ENCODE data around the gene SMURF1.

SMURF1 gene

DNA sequence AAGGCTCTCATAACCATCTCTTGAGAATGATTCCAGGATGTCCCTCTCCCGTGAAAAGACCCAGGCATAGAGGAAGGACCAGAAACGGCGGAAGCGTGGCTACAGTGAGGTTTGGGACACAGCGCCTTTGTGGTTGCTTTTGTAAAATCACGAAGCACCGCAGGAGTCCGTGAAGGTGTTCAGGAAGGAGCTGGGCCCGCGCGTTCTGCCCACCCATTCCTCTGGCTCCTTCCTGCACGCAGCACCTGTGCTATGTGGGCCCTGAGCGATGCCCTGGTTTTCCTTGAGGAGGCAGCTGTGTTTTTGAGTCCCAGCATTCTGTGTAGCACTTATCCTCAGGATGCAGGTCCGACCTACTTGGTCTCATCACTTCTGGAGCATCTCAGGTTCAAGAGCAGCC, 152.8 kb downstream of the SMURF1 start:
- Mint-ChIP-seq H3K36me3 (ENCODE audit: low read depth) (peaks cover 59% of the 10 kb centered on the region), H3K27ac (no peak overlapping the region), H3K9me3 (peaks cover 6% of the 10 kb centered on the region), H3K27me3 (ENCODE audit: low read depth) (no peaks in the 10 kb centered on the region), H3K4me3 (no peak overlapping the region), H3K4me1 (ENCODE audit: low read depth) (peaks cover 6% of the 10 kb centered on the region)

DNA sequence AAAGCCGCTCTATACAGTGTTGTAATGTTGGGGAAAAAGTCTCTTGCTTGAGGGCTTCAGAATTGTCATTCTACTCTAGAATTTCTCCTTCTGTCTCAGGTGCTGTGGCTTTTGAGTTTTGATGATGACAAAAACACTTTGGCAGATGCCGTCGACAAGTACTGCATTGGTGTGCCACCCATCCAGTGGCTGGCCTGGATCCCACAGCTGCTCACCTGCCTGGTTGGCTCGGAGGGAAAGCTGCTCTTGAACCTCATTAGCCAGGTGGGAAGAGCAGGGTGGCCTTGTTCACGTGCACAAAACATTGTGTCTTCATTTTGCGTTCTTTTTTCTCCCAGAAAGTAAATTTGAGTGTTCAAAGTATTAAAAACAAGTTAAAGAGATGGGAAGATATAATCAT, 153.6 kb downstream of the SMURF1 start:
- peaks cover 59% of the 10 kb centered on the region for H3K36me3 Mint-ChIP-seq (ENCODE audit: low read depth)
- H3K27ac Mint-ChIP-seq, result no peak overlapping the region
- H3K4me1 Mint-ChIP-seq (ENCODE audit: low read depth), result no peaks in the 10 kb centered on the region
- peaks cover 12% of the 10 kb centered on the region for H3K9me3 Mint-ChIP-seq
- no peak overlapping the region for H3K4me3 Mint-ChIP-seq
- no peaks in the 10 kb centered on the region for H3K27me3 Mint-ChIP-seq (ENCODE audit: low read depth)

DNA sequence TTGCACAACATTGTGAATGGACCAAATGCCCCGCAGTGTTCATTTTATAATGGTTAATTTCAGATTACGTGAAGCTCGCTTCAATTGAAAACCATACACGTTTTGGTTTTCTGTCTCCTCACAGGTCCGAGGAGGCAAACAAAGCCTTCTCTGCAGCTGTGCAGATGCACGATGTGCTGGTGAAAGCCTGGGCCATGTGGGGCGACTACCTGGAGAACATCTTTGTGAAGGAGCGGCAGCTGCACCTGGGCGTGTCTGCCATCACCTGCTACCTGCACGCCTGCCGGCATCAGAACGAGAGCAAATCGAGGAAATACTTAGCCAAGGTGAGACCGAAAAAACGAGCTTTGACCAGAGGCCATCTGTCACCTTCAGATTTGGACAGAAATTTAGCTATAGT, 155.3 kb downstream of the SMURF1 start:
- Mint-ChIP-seq H3K9me3 (peaks cover 12% of the 10 kb centered on the region), H3K4me3 (no peak overlapping the region), H3K27me3 (ENCODE audit: low read depth) (no peaks in the 10 kb centered on the region), H3K4me1 (ENCODE audit: low read depth) (no peaks in the 10 kb centered on the region), H3K27ac (no peak overlapping the region), H3K36me3 (ENCODE audit: low read depth) (peaks cover 66% of the 10 kb centered on the region)

DNA sequence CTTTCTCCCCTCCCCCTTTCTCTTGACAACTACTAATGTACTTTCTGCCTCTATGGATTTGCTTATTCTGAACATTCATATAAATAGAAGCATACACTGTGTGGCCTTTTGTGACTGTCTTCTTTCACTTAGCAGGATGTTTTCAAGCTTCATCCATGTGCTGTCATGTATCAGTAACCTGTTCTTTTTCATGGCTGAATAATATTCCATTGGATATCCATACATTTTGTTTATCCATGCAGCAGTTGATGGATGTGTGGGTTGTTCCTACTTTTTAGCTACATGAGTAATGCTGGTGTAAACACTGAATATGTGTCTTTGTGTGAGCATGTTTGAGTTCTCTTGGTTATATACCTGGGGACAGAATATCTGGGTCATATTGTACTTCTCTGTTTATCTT, 158.0 kb downstream of the SMURF1 start:
- no peaks in the 10 kb centered on the region for H3K4me1 Mint-ChIP-seq (ENCODE audit: low read depth)
- no peaks in the 10 kb centered on the region for H3K27me3 Mint-ChIP-seq (ENCODE audit: low read depth)
- no peak overlapping the region for H3K4me3 Mint-ChIP-seq
- no peak overlapping the region for H3K27ac Mint-ChIP-seq
- H3K36me3 Mint-ChIP-seq (ENCODE audit: low read depth), result peaks cover 74% of the 10 kb centered on the region
- peaks cover 12% of the 10 kb centered on the region for H3K9me3 Mint-ChIP-seq

DNA sequence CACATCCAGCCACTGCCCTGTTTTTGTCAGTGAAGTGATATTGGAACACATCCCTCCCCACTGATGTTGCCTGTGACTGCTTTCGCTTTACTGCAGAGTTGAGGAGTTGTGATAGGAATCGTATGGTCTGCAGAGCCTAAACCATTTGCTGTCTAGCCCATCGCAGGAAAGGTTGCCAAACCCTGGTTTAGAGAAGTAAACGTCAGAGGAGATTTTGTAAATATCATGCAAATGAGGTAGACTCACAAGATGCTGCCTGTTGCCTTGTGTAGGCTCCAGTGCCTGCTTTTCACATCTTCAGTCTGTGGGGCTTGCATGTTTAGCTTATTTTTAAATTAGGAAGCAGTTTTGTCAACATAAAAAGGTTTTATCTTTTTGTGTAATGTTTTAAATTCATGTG, 158.5 kb downstream of the SMURF1 start:
- peaks cover 12% of the 10 kb centered on the region for H3K9me3 Mint-ChIP-seq
- H3K27me3 Mint-ChIP-seq (ENCODE audit: low read depth), result no peaks in the 10 kb centered on the region
- H3K4me3 Mint-ChIP-seq, result no peak overlapping the region
- H3K27ac Mint-ChIP-seq, result no peak overlapping the region
- peaks cover 75% of the 10 kb centered on the region for H3K36me3 Mint-ChIP-seq (ENCODE audit: low read depth)
- no peaks in the 10 kb centered on the region for H3K4me1 Mint-ChIP-seq (ENCODE audit: low read depth)

DNA sequence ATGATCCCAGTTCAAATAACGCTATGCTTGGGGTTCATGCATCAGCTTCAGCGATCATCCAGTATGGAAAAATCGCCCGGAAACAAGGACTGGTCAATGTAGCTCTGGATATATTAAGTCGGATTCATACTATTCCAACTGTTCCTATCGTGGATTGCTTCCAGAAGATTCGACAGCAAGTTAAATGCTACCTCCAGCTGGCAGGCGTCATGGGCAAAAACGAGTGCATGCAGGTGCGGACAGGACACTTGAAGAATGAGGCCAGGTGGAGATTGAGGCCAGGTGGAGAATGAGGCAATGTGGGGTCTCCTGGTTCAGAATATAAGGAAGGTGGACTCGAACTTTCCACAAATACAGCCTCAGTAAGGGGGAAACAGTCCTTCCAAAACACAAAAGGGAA, 159.8 kb downstream of the SMURF1 start:
- Mint-ChIP-seq H3K36me3 (ENCODE audit: low read depth) (peaks cover 71% of the 10 kb centered on the region), H3K27ac (no peak overlapping the region), H3K4me3 (no peak overlapping the region), H3K4me1 (ENCODE audit: low read depth) (no peaks in the 10 kb centered on the region), H3K27me3 (ENCODE audit: low read depth) (no peaks in the 10 kb centered on the region), H3K9me3 (peaks cover 12% of the 10 kb centered on the region)

DNA sequence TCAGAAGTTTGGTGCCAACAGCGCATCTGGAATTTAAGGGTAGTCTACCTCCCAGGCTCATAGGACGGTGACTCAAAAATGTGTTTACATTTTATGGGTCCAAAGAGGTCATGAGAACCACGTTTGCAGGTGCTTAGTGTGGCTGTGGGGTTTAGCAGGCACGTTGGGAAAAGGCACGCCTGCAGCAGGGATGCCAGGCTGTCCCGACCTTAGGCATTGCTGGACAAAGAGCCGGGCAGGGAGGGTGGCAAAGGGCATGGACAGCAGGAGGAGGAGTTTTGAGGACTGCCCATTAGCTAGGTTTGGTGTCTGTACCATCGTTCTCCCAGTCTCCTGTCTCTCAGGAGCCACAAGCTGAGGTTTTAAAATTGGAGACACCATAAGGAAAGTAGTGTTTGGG, 161.2 kb downstream of the SMURF1 start:
- Mint-ChIP-seq H3K4me1 (ENCODE audit: low read depth) (no peaks in the 10 kb centered on the region), H3K36me3 (ENCODE audit: low read depth) (peaks cover 64% of the 10 kb centered on the region), H3K9me3 (peaks cover 12% of the 10 kb centered on the region), H3K4me3 (no peak overlapping the region), H3K27me3 (ENCODE audit: low read depth) (no peaks in the 10 kb centered on the region), H3K27ac (no peak overlapping the region)

DNA sequence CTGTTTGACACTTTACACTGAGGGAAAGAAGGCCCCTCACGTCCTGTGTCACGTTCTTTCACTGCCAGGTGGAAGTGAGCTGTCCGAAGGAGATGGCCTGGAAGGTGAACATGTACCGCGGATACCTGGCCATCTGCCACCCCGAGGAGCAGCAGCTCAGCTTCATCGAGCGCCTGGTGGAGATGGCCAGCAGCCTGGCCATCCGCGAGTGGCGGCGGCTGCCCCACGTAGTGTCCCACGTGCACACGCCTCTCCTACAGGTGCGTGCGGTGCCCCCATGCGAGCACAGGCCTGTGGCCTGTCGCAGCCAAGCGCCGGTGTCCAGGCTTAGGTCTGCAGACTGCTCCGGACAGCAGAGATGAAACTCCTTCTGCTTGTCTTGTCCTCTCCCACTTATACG, 162.2 kb downstream of the SMURF1 start:
- Mint-ChIP-seq H3K27ac (no peak overlapping the region), H3K4me3 (no peak overlapping the region), H3K9me3 (peaks cover 12% of the 10 kb centered on the region), H3K4me1 (ENCODE audit: low read depth) (no peaks in the 10 kb centered on the region), H3K27me3 (ENCODE audit: low read depth) (no peaks in the 10 kb centered on the region), H3K36me3 (ENCODE audit: low read depth) (peaks cover 61% of the 10 kb centered on the region)

DNA sequence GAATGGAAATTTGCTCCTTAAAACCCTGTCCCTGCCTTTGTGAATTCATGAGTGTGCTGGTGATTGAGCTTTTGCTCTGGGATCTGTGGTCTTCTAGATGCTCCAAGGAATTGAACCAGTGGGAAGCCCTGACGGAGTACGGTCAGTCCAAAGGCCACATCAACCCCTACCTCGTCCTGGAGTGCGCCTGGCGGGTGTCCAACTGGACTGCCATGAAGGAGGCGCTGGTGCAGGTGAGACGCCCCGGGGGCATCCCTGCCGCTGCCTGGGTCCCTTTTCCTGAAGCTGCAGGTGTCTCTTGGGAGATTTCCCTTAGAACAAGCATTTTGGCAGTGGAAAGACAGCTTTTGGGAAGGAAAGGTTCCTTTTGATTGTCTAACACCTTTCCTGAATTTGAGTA, 165.2 kb downstream of the SMURF1 start:
- H3K27ac Mint-ChIP-seq, result no peak overlapping the region
- H3K27me3 Mint-ChIP-seq (ENCODE audit: low read depth), result no peaks in the 10 kb centered on the region
- H3K4me3 Mint-ChIP-seq, result no peak overlapping the region

More for the DNA sequence above, 165.2 kb downstream of the SMURF1 start:
- peaks cover 50% of the 10 kb centered on the region for H3K36me3 Mint-ChIP-seq (ENCODE audit: low read depth)
- no peaks in the 10 kb centered on the region for H3K4me1 Mint-ChIP-seq (ENCODE audit: low read depth)
- no peaks in the 10 kb centered on the region for H3K9me3 Mint-ChIP-seq

Data from T-helper 1 cell treated with Interleukin-12 subunit alpha and Interleukin-12 subunit beta and Interleukin-4 antibody, amounts not matched to agents 30 μg/mL and 1 μg/mL, for 36 hours (primary cell).